ENCODE data around the gene CMYA5. TPM values are rescaled to one million over a fixed set of nuclear protein-coding genes. Genes with fewer than 3 reads are reported as not detected.

Gene CMYA5
- total and polyA plus RNA-seq, 9 donors = 71.3 to 213 (median 160) TPM

GRCh38 chr5:79743846-79744605 is 54.4 kb downstream of the CMYA5 start:
- DNase-seq = no peak
- no peaks in the 10 kb centered on the region for H3K4me1 ChIP-seq (ENCODE audit: control insufficient read depth, insufficient read depth, low read length)
- no peak overlapping the region for H3K27ac ChIP-seq (ENCODE audit: low read length)
- H3K4me3 ChIP-seq (ENCODE audit: low read length) = no peak overlapping the region
- no peaks in the 10 kb centered on the region for H3K9me3 ChIP-seq (replicated peaks; ENCODE audit: control insufficient read depth, low read depth, low read length)
- peaks cover 9% of the 10 kb centered on the region for H3K36me3 ChIP-seq (ENCODE audit: control insufficient read depth, insufficient read depth, low read length)
- H3K27me3 ChIP-seq (ENCODE audit: control insufficient read depth, insufficient read depth, low read length) = no peaks in the 10 kb centered on the region
- 88% methylated on average over 1 of the region's 7 CpGs for WGBS (ENCODE audit: insufficient coverage)

GRCh38 chr5:79745255-79745654 is 55.6 kb downstream of the CMYA5 start:
- Histone ChIP-seq H3K27ac (ENCODE audit: low read length) (no peak overlapping the region), H3K36me3 (ENCODE audit: control insufficient read depth, insufficient read depth, low read length) (peaks cover 7% of the 10 kb centered on the region), H3K4me3 (ENCODE audit: low read length) (no peak overlapping the region), H3K9me3 (replicated peaks; ENCODE audit: control insufficient read depth, low read depth, low read length) (no peaks in the 10 kb centered on the region), H3K4me1 (ENCODE audit: control insufficient read depth, insufficient read depth, low read length) (no peaks in the 10 kb centered on the region), H3K27me3 (ENCODE audit: control insufficient read depth, insufficient read depth, low read length) (no peaks in the 10 kb centered on the region)
- DNase-seq = no peak
- 77% methylated on average over 2 of the region's 3 CpGs for WGBS (ENCODE audit: insufficient coverage)

GRCh38 chr5:79746642-79747569 is 57.3 kb downstream of the CMYA5 start:
- no peak overlapping the region for H3K27ac ChIP-seq (ENCODE audit: low read length)
- no peaks in the 10 kb centered on the region for H3K9me3 ChIP-seq (replicated peaks; ENCODE audit: control insufficient read depth, low read depth, low read length)
- WGBS (ENCODE audit: insufficient coverage) = no CpG with 5 or more reads among the region's 4 CpGs
- no peaks in the 10 kb centered on the region for H3K27me3 ChIP-seq (ENCODE audit: control insufficient read depth, insufficient read depth, low read length)
- DNase-seq = no peak
- H3K4me3 ChIP-seq (ENCODE audit: low read length) = no peak overlapping the region
- H3K4me1 ChIP-seq (ENCODE audit: control insufficient read depth, insufficient read depth, low read length) = no peaks in the 10 kb centered on the region
- peaks cover 9% of the 10 kb centered on the region for H3K36me3 ChIP-seq (ENCODE audit: control insufficient read depth, insufficient read depth, low read length)

- peaks cover 4% of the 10 kb centered on the region for H3K36me3 ChIP-seq (ENCODE audit: control insufficient read depth, insufficient read depth, low read length)
- WGBS (ENCODE audit: insufficient coverage) = 70% methylated on average over 5 of the region's 8 CpGs
- no peak for DNase-seq
These were observed 61.2 kb downstream of the CMYA5 start for GRCh38 chr5:79750611-79751510.

GRCh38 chr5:79753092-79753491 is 63.5 kb downstream of the CMYA5 start:
- H3K9me3 ChIP-seq (replicated peaks; ENCODE audit: control insufficient read depth, low read depth, low read length) = no peaks in the 10 kb centered on the region
- WGBS (ENCODE audit: insufficient coverage) = no CpG with 5 or more reads among the region's 1 CpG
- no peaks in the 10 kb centered on the region for H3K27me3 ChIP-seq (ENCODE audit: control insufficient read depth, insufficient read depth, low read length)
- peaks cover 2% of the 10 kb centered on the region for H3K36me3 ChIP-seq (ENCODE audit: control insufficient read depth, insufficient read depth, low read length)
- no peaks in the 10 kb centered on the region for H3K4me1 ChIP-seq (ENCODE audit: control insufficient read depth, insufficient read depth, low read length)
- no peak for DNase-seq
- H3K27ac ChIP-seq (ENCODE audit: low read length) = no peak overlapping the region
- H3K4me3 ChIP-seq (ENCODE audit: low read length) = no peak overlapping the region

More at GRCh38 chr5:79750611-79751510, 61.2 kb downstream of the CMYA5 start:
- no peaks in the 10 kb centered on the region for H3K9me3 ChIP-seq (replicated peaks; ENCODE audit: control insufficient read depth, low read depth, low read length)
- no peaks in the 10 kb centered on the region for H3K4me1 ChIP-seq (ENCODE audit: control insufficient read depth, insufficient read depth, low read length)
- no peak overlapping the region for H3K4me3 ChIP-seq (ENCODE audit: low read length)
- H3K27me3 ChIP-seq (ENCODE audit: control insufficient read depth, insufficient read depth, low read length) = no peaks in the 10 kb centered on the region
- no peak overlapping the region for H3K27ac ChIP-seq (ENCODE audit: low read length)

GRCh38 chr5:79753877-79754645 is 64.4 kb downstream of the CMYA5 start:
- WGBS (ENCODE audit: insufficient coverage) = 50% methylated on average over 1 of the region's 8 CpGs
- Histone ChIP-seq H3K27ac (ENCODE audit: low read length) (no peak overlapping the region), H3K36me3 (ENCODE audit: control insufficient read depth, insufficient read depth, low read length) (peaks cover 2% of the 10 kb centered on the region)

GRCh38 chr5:79754865-79755555 is 65.4 kb downstream of the CMYA5 start:
- WGBS (ENCODE audit: insufficient coverage) = no CpG with 5 or more reads among the region's 7 CpGs
- H3K27me3 ChIP-seq (ENCODE audit: control insufficient read depth, insufficient read depth, low read length) = no peaks in the 10 kb centered on the region
- H3K9me3 ChIP-seq (replicated peaks; ENCODE audit: control insufficient read depth, low read depth, low read length) = no peaks in the 10 kb centered on the region
- H3K4me1 ChIP-seq (ENCODE audit: control insufficient read depth, insufficient read depth, low read length) = no peaks in the 10 kb centered on the region
- peaks cover 2% of the 10 kb centered on the region for H3K36me3 ChIP-seq (ENCODE audit: control insufficient read depth, insufficient read depth, low read length)
- no peak overlapping the region for H3K27ac ChIP-seq (ENCODE audit: low read length)
- no peak for DNase-seq
- no peak overlapping the region for H3K4me3 ChIP-seq (ENCODE audit: low read length)

More at GRCh38 chr5:79753877-79754645, 64.4 kb downstream of the CMYA5 start:
- no peak overlapping the region for H3K4me3 ChIP-seq (ENCODE audit: low read length)
- no peak for DNase-seq
- H3K4me1 ChIP-seq (ENCODE audit: control insufficient read depth, insufficient read depth, low read length) = no peaks in the 10 kb centered on the region
- no peaks in the 10 kb centered on the region for H3K27me3 ChIP-seq (ENCODE audit: control insufficient read depth, insufficient read depth, low read length)
- no peaks in the 10 kb centered on the region for H3K9me3 ChIP-seq (replicated peaks; ENCODE audit: control insufficient read depth, low read depth, low read length)

GRCh38 chr5:79756076-79756475 is 66.4 kb downstream of the CMYA5 start:
- Histone ChIP-seq H3K27me3 (ENCODE audit: control insufficient read depth, insufficient read depth, low read length) (no peaks in the 10 kb centered on the region), H3K4me1 (ENCODE audit: control insufficient read depth, insufficient read depth, low read length) (no peaks in the 10 kb centered on the region), H3K9me3 (replicated peaks; ENCODE audit: control insufficient read depth, low read depth, low read length) (no peaks in the 10 kb centered on the region), H3K4me3 (ENCODE audit: low read length) (no peak overlapping the region), H3K36me3 (ENCODE audit: control insufficient read depth, insufficient read depth, low read length) (peaks cover 4% of the 10 kb centered on the region), H3K27ac (ENCODE audit: low read length) (no peak overlapping the region)
- DNase-seq = no peak
- 78% methylated on average over 3 of the region's 4 CpGs for WGBS (ENCODE audit: insufficient coverage)

- Histone ChIP-seq H3K4me1 (ENCODE audit: control insufficient read depth, insufficient read depth, low read length) (no peaks in the 10 kb centered on the region), H3K36me3 (ENCODE audit: control insufficient read depth, insufficient read depth, low read length) (peaks cover 16% of the 10 kb centered on the region), H3K9me3 (replicated peaks; ENCODE audit: control insufficient read depth, low read depth, low read length) (no peaks in the 10 kb centered on the region), H3K27me3 (ENCODE audit: control insufficient read depth, insufficient read depth, low read length) (no peaks in the 10 kb centered on the region), H3K4me3 (ENCODE audit: low read length) (no peak overlapping the region), H3K27ac (ENCODE audit: low read length) (no peak overlapping the region)
- DNase-seq = peak; percentile 70
- WGBS (ENCODE audit: insufficient coverage) = no CpG with 5 or more reads among the region's 2 CpGs
These were observed 69.8 kb downstream of the CMYA5 start for GRCh38 chr5:79759436-79759835.

Data from muscle of leg (tissue), 11 donors.